ENCODE results near the gene CELF1. TPM values are rescaled to one million over a fixed set of nuclear protein-coding genes. Genes with fewer than 3 reads are reported as not detected.

The CELF1 gene
- total RNA-seq, 4 donors from 2014 or later = 69.6 to 151 (median 99.3) TPM

- no peak overlapping the region for H3K4me3 ChIP-seq
- H3K27ac ChIP-seq (replicated peaks in 1 of 4) = peak overlapping the region in 1 of 4 donors; percentile 18
- TF ChIP-seq, protein P1, sequence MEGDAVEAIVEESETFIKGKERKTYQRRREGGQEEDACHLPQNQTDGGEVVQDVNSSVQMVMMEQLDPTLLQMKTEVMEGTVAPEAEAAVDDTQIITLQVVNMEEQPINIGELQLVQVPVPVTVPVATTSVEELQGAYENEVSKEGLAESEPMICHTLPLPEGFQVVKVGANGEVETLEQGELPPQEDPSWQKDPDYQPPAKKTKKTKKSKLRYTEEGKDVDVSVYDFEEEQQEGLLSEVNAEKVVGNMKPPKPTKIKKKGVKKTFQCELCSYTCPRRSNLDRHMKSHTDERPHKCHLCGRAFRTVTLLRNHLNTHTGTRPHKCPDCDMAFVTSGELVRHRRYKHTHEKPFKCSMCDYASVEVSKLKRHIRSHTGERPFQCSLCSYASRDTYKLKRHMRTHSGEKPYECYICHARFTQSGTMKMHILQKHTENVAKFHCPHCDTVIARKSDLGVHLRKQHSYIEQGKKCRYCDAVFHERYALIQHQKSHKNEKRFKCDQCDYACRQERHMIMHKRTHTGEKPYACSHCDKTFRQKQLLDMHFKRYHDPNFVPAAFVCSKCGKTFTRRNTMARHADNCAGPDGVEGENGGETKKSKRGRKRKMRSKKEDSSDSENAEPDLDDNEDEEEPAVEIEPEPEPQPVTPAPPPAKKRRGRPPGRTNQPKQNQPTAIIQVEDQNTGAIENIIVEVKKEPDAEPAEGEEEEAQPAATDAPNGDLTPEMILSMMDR (IDR thresholded peaks at IDR 0.05) = no peak
- no peak for TF ChIP-seq POLR2A (IDR thresholded peaks at IDR 0.05; ENCODE audit: low read depth)
- TF ChIP-seq POLR2AphosphoS5 (IDR thresholded peaks at IDR 0.05) = no peak
- no peak for TF ChIP-seq EP300 (IDR thresholded peaks at IDR 0.05)
- H3K27me3 ChIP-seq = peaks cover 0 to 33% (median 13%) of the 10 kb centered on the region in 4 donors
- intact Hi-C loops (cut with DNase I) = no loop called here
- peaks cover 0 to 28% (median 22%) of the 10 kb centered on the region in 4 donors for H3K4me1 ChIP-seq
- WGBS = 66% methylated on average over 6 of the region's 6 CpGs
- peaks cover 30 to 40% (median 34%) of the 10 kb centered on the region in 4 donors for H3K36me3 ChIP-seq
- DNase-seq (ENCODE audit: extremely low spot score) = no peak
- H3K9me3 ChIP-seq = no peaks in the 10 kb centered on the region
These were observed 34.2 kb upstream of the CELF1 start for GRCh38 chr11:47587039-47587716.

- peak within 1 kb of the TSS in 1 of 4 donors; percentile 18 for H3K27ac ChIP-seq (replicated peaks in 1 of 4)
- WGBS = 82% methylated on average over 10 of the region's 12 CpGs
- no peak for DNase-seq (ENCODE audit: extremely low spot score)
- TF ChIP-seq, protein P1 (IDR thresholded peaks at IDR 0.05) = no peak
- TF ChIP-seq POLR2AphosphoS5 (IDR thresholded peaks at IDR 0.05) (no peak), EP300 (IDR thresholded peaks at IDR 0.05) (no peak), POLR2A (IDR thresholded peaks at IDR 0.05; ENCODE audit: low read depth) (no peak)
- no peak within 1 kb of the TSS for H3K4me3 ChIP-seq
- H3K27me3 ChIP-seq = peaks cover 0 to 24% (median 10%) of the 10 kb centered on the region in 4 donors
- peaks cover 0 to 28% (median 22%) of the 10 kb centered on the region in 4 donors for H3K4me1 ChIP-seq
- H3K9me3 ChIP-seq = no peaks in the 10 kb centered on the region
- intact Hi-C loops (cut with DNase I) = no loop called here
- peaks cover 39 to 49% (median 43%) of the 10 kb centered on the region in 4 donors for H3K36me3 ChIP-seq
These were observed 33.3 kb upstream of the CELF1 start, which contains the start of gene FAM180B for GRCh38 chr11:47586098-47586855. Gene FAM180B, plus strand, starts transcription at chr11:47586678. Its CDS starts 91 bp downstream, at chr11:47586769.

DNA sequence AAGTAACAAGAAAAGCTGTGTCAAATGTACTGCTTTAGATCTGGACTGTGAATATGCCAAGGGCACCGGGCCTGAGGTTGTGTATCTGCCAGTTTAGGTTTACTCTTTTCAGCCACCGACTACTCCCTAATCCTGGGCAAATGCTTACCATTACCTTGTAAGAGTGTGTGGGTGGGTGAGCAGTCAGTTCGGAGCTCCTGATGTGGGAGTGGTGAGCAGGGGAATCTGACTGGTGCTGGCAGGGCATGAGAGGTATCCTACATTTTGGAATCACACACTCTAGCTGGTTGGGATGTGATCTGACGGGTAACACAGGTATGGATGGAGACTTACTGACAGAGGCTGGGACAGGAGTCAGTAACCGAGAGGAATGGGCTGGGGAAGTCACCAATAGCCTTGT lies 30.9 kb upstream of the CELF1 start:
- no peak overlapping the region for H3K27ac ChIP-seq (replicated peaks in 1 of 4)
- intact Hi-C loops (cut with DNase I) = no loop called here
- peaks cover 0 to under 1% (median 0%) of the 10 kb centered on the region in 4 donors for H3K27me3 ChIP-seq
- no peak overlapping the region for H3K4me3 ChIP-seq
- DNase-seq (ENCODE audit: extremely low spot score) = no peak
- peaks cover 47 to 59% (median 53%) of the 10 kb centered on the region in 4 donors for H3K36me3 ChIP-seq
- WGBS = 81% methylated on average over 5 of the region's 5 CpGs
- no peaks in the 10 kb centered on the region for H3K9me3 ChIP-seq
- no peak for TF ChIP-seq EP300 (IDR thresholded peaks at IDR 0.05)
- no peak for TF ChIP-seq POLR2A (IDR thresholded peaks at IDR 0.05; ENCODE audit: low read depth)
- TF ChIP-seq POLR2AphosphoS5 (IDR thresholded peaks at IDR 0.05) = no peak
- TF ChIP-seq, protein P1 (IDR thresholded peaks at IDR 0.05) = no peak
- H3K4me1 ChIP-seq = peaks cover 11 to 34% (median 28%) of the 10 kb centered on the region in 4 donors

- Histone ChIP-seq H3K4me3 (peak within 1 kb of the TSS; percentile 87 to 92 (median 91)), H3K36me3 (peaks cover 47 to 67% (median 57%) of the 10 kb centered on the region in 4 donors), H3K27ac (replicated peaks in 1 of 4) (peak within 1 kb of the TSS; percentile 81 to 89 (median 86)), H3K4me1 (peaks cover 28 to 45% (median 34%) of the 10 kb centered on the region in 4 donors), H3K27me3 (no peaks in the 10 kb centered on the region), H3K9me3 (no peaks in the 10 kb centered on the region)
- TF ChIP-seq POLR2A (IDR thresholded peaks at IDR 0.05; ENCODE audit: low read depth) (peak; percentile 47), POLR2AphosphoS5 (IDR thresholded peaks at IDR 0.05) (peak; percentile 93), EP300 (IDR thresholded peaks at IDR 0.05) (no peak)
- TF ChIP-seq, protein P1 (IDR thresholded peaks at IDR 0.05) = no peak
- peak; percentile 96 for DNase-seq (ENCODE audit: extremely low spot score)
- WGBS = under 1% methylated on average over 56 of the region's 72 CpGs
- intact Hi-C loops (cut with DNase I) = no loop called here
These were observed 25.9 kb upstream of the CELF1 start, which contains the start of the genes KBTBD4 and NDUFS3 for GRCh38 chr11:47578524-47579494. Gene KBTBD4, minus strand, starts transcription at chr11:47578970. Its CDS starts 19 bp downstream, at chr11:47578951. Gene NDUFS3, plus strand, starts transcription at chr11:47579074. Its CDS starts 18 bp downstream, at chr11:47579092.

Data from esophagus muscularis mucosa (tissue), 4 donors.